Activated CD8-positive, alpha-beta memory T cell treated with anti-CD3 and anti-CD28 coated beads, Interleukin-2, amount 50 U/mL, for 1 hour (primary cell): ENCODE results near the gene CDRT4.

Experiments
- DNase-seq: peaks from one replicate; pipeline ENCODE4 v3.0.0-alpha.2; 2020; ENCODE audit errors: extremely low read depth

The CDRT4 gene

GRCh38 chr17:15492791-15493692 lies 25.6 kb upstream of the CDRT4 start:
- no peak for DNase-seq

GRCh38 chr17:15492186-15492585 lies 24.8 kb upstream of the CDRT4 start:
- DNase-seq, result no peak

GRCh38 chr17:15490634-15491261 lies 23.3 kb upstream of the CDRT4 start:
- no peak for DNase-seq

- DNase-seq, result no peak
Observed at GRCh38 chr17:15488557-15488956, 21.1 kb upstream of the CDRT4 start.

- DNase-seq, result no peak
Observed at GRCh38 chr17:15485045-15485444, 17.6 kb upstream of the CDRT4 start.

- no peak for DNase-seq
Observed at GRCh38 chr17:15483431-15483830, 16.0 kb upstream of the CDRT4 start.

GRCh38 chr17:15482476-15482875 lies 15.1 kb upstream of the CDRT4 start:
- no peak for DNase-seq

GRCh38 chr17:15481481-15481880 lies 14.1 kb upstream of the CDRT4 start:
- DNase-seq, result no peak

- no peak for DNase-seq
Observed at GRCh38 chr17:15480204-15480603, 12.8 kb upstream of the CDRT4 start.

- no peak for DNase-seq
Observed at GRCh38 chr17:15479703-15480102, 12.3 kb upstream of the CDRT4 start.

GRCh38 chr17:15478845-15479244 lies 11.4 kb upstream of the CDRT4 start:
- no peak for DNase-seq

GRCh38 chr17:15475631-15476354 lies 8.4 kb upstream of the CDRT4 start:
- DNase-seq, result no peak

- no peak for DNase-seq
Observed at GRCh38 chr17:15472891-15473290, 5.5 kb upstream of the CDRT4 start.

- DNase-seq, result no peak
Observed at GRCh38 chr17:15470536-15470935, 3.1 kb upstream of the CDRT4 start.

GRCh38 chr17:15469260-15469659 lies 1.8 kb upstream of the CDRT4 start:
- no peak for DNase-seq

- no peak for DNase-seq
Observed at GRCh38 chr17:15468126-15468525, 705 bp upstream of the CDRT4 start.

- DNase-seq, result no peak
Observed at GRCh38 chr17:15466131-15466530, 1.3 kb downstream of the CDRT4 start.

- no peak for DNase-seq
Observed at GRCh38 chr17:15465045-15465701, 2.2 kb downstream of the CDRT4 start.

GRCh38 chr17:15464231-15464985 lies 3.0 kb downstream of the CDRT4 start:
- no peak for DNase-seq

GRCh38 chr17:15462976-15463772 lies 4.2 kb downstream of the CDRT4 start:
- DNase-seq, result no peak

- no peak for DNase-seq
Observed at GRCh38 chr17:15457723-15458094, 9.7 kb downstream of the CDRT4 start.
